Liver (tissue), 9 donors: ENCODE results near the gene KCNQ4. TPM values are rescaled to one million over a fixed set of nuclear protein-coding genes. Genes with fewer than 3 reads are reported as not detected.

Experiments
- DNase-seq: peaks from one replicate; pipeline ENCODE4 v3.0.0-alpha.2; 2017; ENCODE audit warnings: low spot score
- H3K27ac ChIP-seq, 2 donors: one replicate each; pipeline ENCODE4 v1.7.0; 2013; ENCODE audit warnings: inconsistent platforms in 2 of 2, low read length in 2 of 2, control low read depth in 1 of 2, low read depth in 1 of 2, mild to moderate bottlenecking in 1 of 2
- H3K27me3 ChIP-seq, 4 donors: one replicate each; pipeline versions ENCODE4 v1.6.1 to v1.7.0; 2013; ENCODE audit warnings: low read length in 3 of 4, inconsistent platforms in 1 of 4, mild to moderate bottlenecking in 1 of 4, moderate library complexity in 1 of 4; ENCODE audit not compliant: control insufficient read depth in 4 of 4, insufficient read depth in 4 of 4
- H3K36me3 ChIP-seq, 4 donors: one replicate each; pipeline versions ENCODE4 v1.6.1 to v1.7.0; 2013; ENCODE audit warnings: low read length in 3 of 4, mild to moderate bottlenecking in 3 of 4, low read depth in 1 of 4, moderate library complexity in 1 of 4; ENCODE audit not compliant: control insufficient read depth in 4 of 4, insufficient read depth in 3 of 4
- H3K4me1 ChIP-seq, 4 donors: one replicate each; pipeline versions ENCODE4 v1.6.1 to v1.7.0; 2013; ENCODE audit warnings: low read length in 3 of 4, mild to moderate bottlenecking in 3 of 4, moderate library complexity in 1 of 4; ENCODE audit not compliant: control insufficient read depth in 4 of 4, insufficient read depth in 4 of 4
- H3K4me3 ChIP-seq, 3 donors: one replicate each; pipeline versions ENCODE4 v1.6.1 to v1.7.0; 2013; ENCODE audit warnings: low read length in 3 of 3, control low read depth in 1 of 3, low read depth in 1 of 3, mild to moderate bottlenecking in 1 of 3
- H3K9ac ChIP-seq, 2 donors: one replicate each; pipeline ENCODE4 v1.7.0; 2013; ENCODE audit warnings: low read length in 2 of 2, mild to moderate bottlenecking in 2 of 2, moderate library complexity in 2 of 2, control low read depth in 1 of 2, low read depth in 1 of 2
- H3K9me3 ChIP-seq, 4 donors: one replicate each; pipeline versions ENCODE4 v1.6.1 to v1.7.0; 2013; ENCODE audit warnings: low read length in 3 of 4; ENCODE audit not compliant: control insufficient read depth in 4 of 4
- ATF3 ChIP-seq: IDR thresholded peaks from 2 replicates; pipeline ENCODE4 v1.6.1; 2016; ENCODE audit warnings: antibody characterized with exemption
- CTCF ChIP-seq: fragments of 150-350 bp; IDR thresholded peaks from 2 replicates; pipeline ENCODE4 v1.5.1; 2017; ENCODE audit warnings: improper control_type of control experiment, low read depth, low read length; ENCODE audit not compliant: missing input control
- EGR1 ChIP-seq, 2 donors: IDR thresholded peaks; 2 replicates each; pipeline ENCODE4 v1.6.1; 2016 to 2018; ENCODE audit warnings: antibody characterized with exemption in 2 of 2, low read depth in 2 of 2
- FOXA1 ChIP-seq: IDR thresholded peaks from 2 replicates; pipeline ENCODE4 v1.6.1; 2016; ENCODE audit warnings: antibody characterized with exemption
- FOXA2 ChIP-seq: IDR thresholded peaks from 2 replicates; pipeline ENCODE4 v1.6.1; 2016; ENCODE audit warnings: antibody characterized with exemption
- GABPA ChIP-seq, 2 donors: IDR thresholded peaks in 1 of 2; conservative IDR thresholded peaks in 1 of 2; 2 replicates each; pipeline ENCODE4 v1.6.1; 2016; ENCODE audit warnings: antibody characterized with exemption in 2 of 2, mild to moderate bottlenecking in 1 of 2, moderate library complexity in 1 of 2
- HNF4A ChIP-seq, 2 donors: conservative IDR thresholded peaks; 2 replicates each; pipeline ENCODE4 v1.6.1; 2016; ENCODE audit warnings: antibody characterized with exemption in 2 of 2, mild to moderate bottlenecking in 2 of 2
- HNF4G ChIP-seq: IDR thresholded peaks from 2 replicates; pipeline ENCODE4 v1.6.1; 2016; ENCODE audit warnings: antibody characterized with exemption
- JUND ChIP-seq, 2 donors: IDR thresholded peaks; 2 replicates each; pipeline ENCODE4 v1.6.1; 2016; ENCODE audit warnings: antibody characterized with exemption in 2 of 2
- MAX ChIP-seq: IDR thresholded peaks from 2 replicates; pipeline ENCODE4 v1.6.1; 2016; ENCODE audit warnings: antibody characterized with exemption
- NR2F2 ChIP-seq: IDR thresholded peaks from 2 replicates; pipeline ENCODE4 v1.6.1; 2016; ENCODE audit warnings: antibody characterized with exemption
- RAD21 ChIP-seq, 2 donors: IDR thresholded peaks; 2 replicates each; pipeline ENCODE4 v1.6.1; 2016; ENCODE audit warnings: antibody characterized with exemption in 2 of 2, mild to moderate bottlenecking in 2 of 2
- REST ChIP-seq: IDR thresholded peaks from 2 replicates; pipeline ENCODE4 v1.6.1; 2016; ENCODE audit warnings: antibody characterized with exemption, mild to moderate bottlenecking
- RXRA ChIP-seq, 2 donors: IDR thresholded peaks; 2 replicates each; pipeline ENCODE4 v1.6.1; 2017 to 2018; ENCODE audit warnings: antibody characterized with exemption in 2 of 2, mild to moderate bottlenecking in 1 of 2
- SP1 ChIP-seq: IDR thresholded peaks from 2 replicates; pipeline ENCODE4 v1.6.1; 2018; ENCODE audit warnings: antibody characterized with exemption, mild to moderate bottlenecking
- TAF1 ChIP-seq: conservative IDR thresholded peaks from 2 replicates; pipeline ENCODE4 v1.6.1; 2016; ENCODE audit warnings: antibody characterized with exemption, mild to moderate bottlenecking
- YY1 ChIP-seq: IDR thresholded peaks from 2 replicates; pipeline ENCODE4 v1.6.1; 2016; ENCODE audit warnings: antibody characterized with exemption, mild to moderate bottlenecking
- ZBTB33 ChIP-seq: IDR thresholded peaks from 2 replicates; pipeline ENCODE4 v1.6.1; 2016; ENCODE audit warnings: antibody characterized with exemption
- WGBS: extraction: QIAGEN DNeasy Blood & Tissue Kit; methylation state at CpG from one replicate; pipeline ENCODE4 v1.1.7; 2013; 5-methylcytosine and 5-hydroxymethylcytosine counted together
- polyA plus RNA-seq, 2 donors: library from polyadenylated mRNA; stranded (reverse) in 1 of 2; unstranded in 1 of 2; fragments of 200-250 nt in 1 of 2; fragments of >200 nt in 1 of 2; fragmentation: Nextera tagmentation in 1 of 2; extraction: Ambion mirVana in 1 of 2; gene quantifications; one replicate each; pipeline versions ENCODE4 v1.2.1 to v1.2.3, GENCODE V29; 2013 to 2015
- total RNA-seq, 2 donors: library from RNA; depleted of rRNA; stranded (reverse); fragments of >200 nt; gene quantifications; one replicate each; pipeline ENCODE4 v1.2.3, GENCODE V29; 2014
- donor health status: healthy.
- donor health status: healthy.
- donor health status: healthy.
- donor health status: healthy.
- donor health status: healthy.

Gene KCNQ4
- total and polyA plus RNA-seq, 4 donors = 0.10 to 2.1 (median 0.27) TPM

GRCh38 chr1:40841602-40842001, 58.0 kb downstream of the KCNQ4 start:
- H3K36me3 ChIP-seq = no peaks in the 10 kb centered on the region
- no peaks in the 10 kb centered on the region for H3K9me3 ChIP-seq
- H3K27ac ChIP-seq = no peak overlapping the region
- no peak overlapping the region for H3K4me3 ChIP-seq
- H3K4me1 ChIP-seq = peaks cover 0 to 3% (median 1%) of the 10 kb centered on the region in 4 donors
- H3K9ac ChIP-seq = no peak overlapping the region
- no peak for TF ChIP-seq HNF4G
- no peak for TF ChIP-seq ZBTB33
- TF ChIP-seq FOXA2 = no peak
- TF ChIP-seq FOXA1 = no peak
- TF ChIP-seq HNF4A (conservative IDR thresholded peaks at IDR 0.05) = no peak
- no peak for TF ChIP-seq REST
- no peak for TF ChIP-seq YY1
- TF ChIP-seq CTCF = no peak
- no peak for TF ChIP-seq RAD21 (IDR thresholded peaks at IDR 0.05)
- no peak for TF ChIP-seq GABPA (IDR thresholded peaks at IDR 0.05 in 1 of 2, conservative IDR thresholded peaks at IDR 0.05 in 1 of 2)
- no peak for TF ChIP-seq SP1
- no peak for TF ChIP-seq NR2F2
- TF ChIP-seq TAF1 = no peak
- no peak for TF ChIP-seq MAX
- TF ChIP-seq RXRA (IDR thresholded peaks at IDR 0.05) = no peak
- no peak for TF ChIP-seq EGR1 (IDR thresholded peaks at IDR 0.05; ENCODE audit: low read depth in 2 of 2)
- WGBS = 85% methylated on average over 7 of the region's 7 CpGs
- no peak for DNase-seq
- H3K27me3 ChIP-seq = no peaks in the 10 kb centered on the region

- 72% methylated on average over 4 of the region's 4 CpGs for WGBS
- H3K4me3 ChIP-seq = no peak overlapping the region
- no peak for DNase-seq
- TF ChIP-seq MAX = no peak
- TF ChIP-seq FOXA1 = no peak
- no peak for TF ChIP-seq RAD21 (IDR thresholded peaks at IDR 0.05)
- no peak for TF ChIP-seq RXRA (IDR thresholded peaks at IDR 0.05)
- TF ChIP-seq JUND (IDR thresholded peaks at IDR 0.05) = no peak
- TF ChIP-seq SP1 = no peak
- no peak for TF ChIP-seq ATF3
- no peak for TF ChIP-seq ZBTB33
- TF ChIP-seq REST = no peak
- TF ChIP-seq HNF4G = no peak
- TF ChIP-seq GABPA (IDR thresholded peaks at IDR 0.05 in 1 of 2, conservative IDR thresholded peaks at IDR 0.05 in 1 of 2) = no peak
- TF ChIP-seq FOXA2 = no peak
Observed at GRCh38 chr1:40842207-40842606, 58.6 kb downstream of the KCNQ4 start.

More at GRCh38 chr1:40842207-40842606, 58.6 kb downstream of the KCNQ4 start:
- Histone ChIP-seq H3K9ac (no peak overlapping the region), H3K9me3 (no peaks in the 10 kb centered on the region), H3K27me3 (no peaks in the 10 kb centered on the region), H3K4me1 (peaks cover 0 to 3% (median 1%) of the 10 kb centered on the region in 4 donors), H3K27ac (no peak overlapping the region), H3K36me3 (no peaks in the 10 kb centered on the region)
